Fibroblast of skin of left quadriceps (primary cell): ENCODE results near the gene MAML3.

Source experiments
- DNase-seq, 2 experiments: peaks; one replicate each; pipeline ENCODE4 v3.0.0-alpha.2; 2013; ENCODE audit warnings: low read depth in 2 of 2

Gene MAML3

GRCh38 chr4:140099983-140100382, 54.0 kb downstream of the MAML3 start:
- no peak for DNase-seq

GRCh38 chr4:140098455-140099160, 55.4 kb downstream of the MAML3 start:
- DNase-seq: peak; percentile 37 to 42

GRCh38 chr4:140097572-140097971, 56.4 kb downstream of the MAML3 start:
- no peak for DNase-seq

- DNase-seq: no peak
These were observed 57.1 kb downstream of the MAML3 start for GRCh38 chr4:140096921-140097320.

- DNase-seq: no peak
These were observed 57.5 kb downstream of the MAML3 start for GRCh38 chr4:140096483-140096861.

- peak; percentile 82 to 85 for DNase-seq
These were observed 58.1 kb downstream of the MAML3 start for GRCh38 chr4:140095694-140096482.

- DNase-seq: no peak
These were observed 59.3 kb downstream of the MAML3 start for GRCh38 chr4:140094438-140095420.

GRCh38 chr4:140092094-140092851, 61.7 kb downstream of the MAML3 start:
- no peak for DNase-seq

GRCh38 chr4:140091305-140091704, 62.7 kb downstream of the MAML3 start:
- no peak for DNase-seq

- DNase-seq: no peak
These were observed 63.7 kb downstream of the MAML3 start for GRCh38 chr4:140090215-140090731.

GRCh38 chr4:140089216-140089615, 64.8 kb downstream of the MAML3 start:
- no peak for DNase-seq

GRCh38 chr4:140088323-140088967, 65.5 kb downstream of the MAML3 start:
- no peak for DNase-seq

- no peak for DNase-seq
These were observed 68.1 kb downstream of the MAML3 start for GRCh38 chr4:140085881-140086280.

GRCh38 chr4:140085062-140085622, 68.8 kb downstream of the MAML3 start:
- no peak for DNase-seq

GRCh38 chr4:140084385-140084784, 69.6 kb downstream of the MAML3 start:
- no peak for DNase-seq

- DNase-seq: no peak
These were observed 71.6 kb downstream of the MAML3 start for GRCh38 chr4:140082391-140082755.

GRCh38 chr4:140081641-140082390, 72.2 kb downstream of the MAML3 start:
- DNase-seq: no peak

- DNase-seq: peak in 1 of 2 experiments; percentile 37
These were observed 73.1 kb downstream of the MAML3 start for GRCh38 chr4:140080883-140081282.

GRCh38 chr4:140078366-140078765, 75.6 kb downstream of the MAML3 start:
- no peak for DNase-seq

- DNase-seq: no peak
These were observed 77.7 kb downstream of the MAML3 start for GRCh38 chr4:140076307-140076706.
